Body of pancreas (tissue), 2 donors: ENCODE data around the gene ULBP1. TPM values are rescaled to one million over a fixed set of nuclear protein-coding genes. Genes with fewer than 3 reads are reported as not detected.

Experiments used
- total RNA-seq, 2 donors: library from RNA; depleted of rRNA; stranded (reverse); fragments of >200 nt; gene quantifications; one replicate each; pipeline ENCODE4 v1.1.0, GENCODE V29; 2016

Gene ULBP1
- total RNA-seq, 2 donors from 2014 or later: not detected

Other genes with a start within 250 kb of the ULBP1 start
- gene LATS1, start 245.8 kb upstream of the ULBP1 start, total RNA-seq: 10 to 100 TPM; 12.7 to 15.5 TPM
- 10 to 100 TPM in 1 of 2 donors, 1 to 10 TPM in 1; 8.6 to 22.8 TPM for gene NUP43, start 217.4 kb upstream of the ULBP1 start, total RNA-seq
- 10 to 100 TPM; 26.2 to 26.7 TPM for gene PCMT1, start 214.2 kb upstream of the ULBP1 start, total RNA-seq
- gene LRP11, start 99.6 kb upstream of the ULBP1 start, total RNA-seq: 10 to 100 TPM; 21.0 to 28.0 TPM
- not detected for gene RAET1E, start 65.8 kb upstream of the ULBP1 start, total RNA-seq
- gene RAET1G, start 40.8 kb upstream of the ULBP1 start, total RNA-seq: not detected
- under 1 TPM in 1 of 2 donors, not detected in 1; 0.26 TPM for gene ULBP2, start 21.9 kb upstream of the ULBP1 start, total RNA-seq
- not detected for gene RAET1L, start 61.6 kb downstream of the ULBP1 start, total RNA-seq
- gene ULBP3, start 105.2 kb downstream of the ULBP1 start, total RNA-seq: under 1 TPM in 1 of 2 donors, not detected in 1; 0.78 TPM
- gene PPP1R14C, start 179.1 kb downstream of the ULBP1 start, total RNA-seq: under 1 TPM; 0.26 to 0.33 TPM